ENCODE results near the gene STARD4. TPM values are rescaled to one million over a fixed set of nuclear protein-coding genes. Genes with fewer than 3 reads are reported as not detected.

The STARD4 gene
- total RNA-seq, 2 donors from 2014 or later: 18.8 to 50.1 TPM

DNA sequence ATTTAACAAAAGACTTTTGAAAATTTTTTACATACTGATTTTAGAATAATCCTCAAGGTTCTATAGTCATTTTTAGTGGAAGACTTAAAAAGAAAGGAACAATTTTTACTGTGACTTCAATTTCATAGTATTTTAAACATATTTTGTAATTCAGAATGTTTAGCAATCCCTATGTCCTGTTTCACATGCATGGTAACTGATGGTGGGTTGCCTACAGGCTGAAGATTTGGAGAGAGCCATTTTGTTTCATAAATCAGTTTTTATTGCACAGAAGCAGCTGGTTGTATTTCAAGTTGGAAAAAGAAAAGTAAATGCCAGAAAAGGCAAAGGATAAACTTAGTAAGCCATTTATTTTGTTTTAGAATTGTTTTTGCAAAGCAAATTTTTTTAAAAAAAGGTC lies 24.0 kb downstream of the STARD4 start:
- ATAC-seq (ENCODE audit: insufficient number of reproducible peaks, low FRiP score, low read depth) (no peak), DNase-seq (ENCODE audit: low spot score) (no peak)
- H3K4me3 ChIP-seq: no peak overlapping the region
- no peaks in the 10 kb centered on the region for H3K4me1 ChIP-seq (ENCODE audit: control insufficient read depth in 1 of 2, low read depth in 2 of 2)
- H3K27me3 ChIP-seq (replicated peaks; ENCODE audit: insufficient read depth): no peaks in the 10 kb centered on the region
- no peak overlapping the region for H3K27ac ChIP-seq
- no peaks in the 10 kb centered on the region for H3K9me3 ChIP-seq
- H3K36me3 ChIP-seq: no peaks in the 10 kb centered on the region
- TF ChIP-seq CTCF (IDR thresholded peaks at IDR 0.05): no peak

- no peaks in the 10 kb centered on the region for H3K9me3 ChIP-seq
- H3K4me3 ChIP-seq: no peak overlapping the region
- no peak for TF ChIP-seq CTCF (IDR thresholded peaks at IDR 0.05)
- ATAC-seq (ENCODE audit: insufficient number of reproducible peaks, low FRiP score, low read depth): no peak
- no peaks in the 10 kb centered on the region for H3K27me3 ChIP-seq (replicated peaks; ENCODE audit: insufficient read depth)
- DNase-seq (ENCODE audit: low spot score): no peak
- no peaks in the 10 kb centered on the region for H3K36me3 ChIP-seq
- H3K4me1 ChIP-seq (ENCODE audit: control insufficient read depth in 1 of 2, low read depth in 2 of 2): no peaks in the 10 kb centered on the region
- H3K27ac ChIP-seq: no peak overlapping the region
These were observed 25.4 kb downstream of the STARD4 start for GRCh38 chr5:111486926-111487325.

GRCh38 chr5:111486055-111486454 lies 26.3 kb downstream of the STARD4 start:
- H3K9me3 ChIP-seq: no peaks in the 10 kb centered on the region
- ATAC-seq (ENCODE audit: insufficient number of reproducible peaks, low FRiP score, low read depth) (no peak), DNase-seq (ENCODE audit: low spot score) (no peak)
- no peak overlapping the region for H3K4me3 ChIP-seq
- H3K27ac ChIP-seq: no peak overlapping the region
- H3K27me3 ChIP-seq (replicated peaks; ENCODE audit: insufficient read depth): no peaks in the 10 kb centered on the region
- H3K36me3 ChIP-seq: no peaks in the 10 kb centered on the region
- TF ChIP-seq CTCF (IDR thresholded peaks at IDR 0.05): no peak
- H3K4me1 ChIP-seq (ENCODE audit: control insufficient read depth in 1 of 2, low read depth in 2 of 2): no peaks in the 10 kb centered on the region

GRCh38 chr5:111480346-111480745 lies 32.0 kb downstream of the STARD4 start:
- ATAC-seq (ENCODE audit: insufficient number of reproducible peaks, low FRiP score, low read depth): no peak
- H3K4me3 ChIP-seq: no peak overlapping the region
- no peak overlapping the region for H3K27ac ChIP-seq
- no peak for DNase-seq (ENCODE audit: low spot score)
- H3K36me3 ChIP-seq: no peaks in the 10 kb centered on the region
- TF ChIP-seq CTCF (IDR thresholded peaks at IDR 0.05): no peak
- no peaks in the 10 kb centered on the region for H3K27me3 ChIP-seq (replicated peaks; ENCODE audit: insufficient read depth)
- no peaks in the 10 kb centered on the region for H3K4me1 ChIP-seq (ENCODE audit: control insufficient read depth in 1 of 2, low read depth in 2 of 2)
- no peaks in the 10 kb centered on the region for H3K9me3 ChIP-seq

- Histone ChIP-seq H3K27me3 (replicated peaks; ENCODE audit: insufficient read depth) (no peaks in the 10 kb centered on the region), H3K4me3 (no peak overlapping the region), H3K9me3 (no peaks in the 10 kb centered on the region), H3K27ac (no peak overlapping the region), H3K36me3 (no peaks in the 10 kb centered on the region), H3K4me1 (ENCODE audit: control insufficient read depth in 1 of 2, low read depth in 2 of 2) (no peaks in the 10 kb centered on the region)
- ATAC-seq (ENCODE audit: insufficient number of reproducible peaks, low FRiP score, low read depth): no peak
- no peak for TF ChIP-seq CTCF (IDR thresholded peaks at IDR 0.05)
- no peak for DNase-seq (ENCODE audit: low spot score)
These were observed 33.4 kb downstream of the STARD4 start for GRCh38 chr5:111478898-111479297.

Measured in thoracic aorta (tissue), 2 donors.